ENCODE measurements around the gene STEAP3.

The STEAP3 gene

GRCh38 chr2:119225105-119225865 is 1.7 kb downstream of the STEAP3 start:
- no peak for DNase-seq (ENCODE audit: low read depth in 2 of 2)

GRCh38 chr2:119225926-119226325 is 2.3 kb downstream of the STEAP3 start:
- no peak for DNase-seq (ENCODE audit: low read depth in 2 of 2)

DNA sequence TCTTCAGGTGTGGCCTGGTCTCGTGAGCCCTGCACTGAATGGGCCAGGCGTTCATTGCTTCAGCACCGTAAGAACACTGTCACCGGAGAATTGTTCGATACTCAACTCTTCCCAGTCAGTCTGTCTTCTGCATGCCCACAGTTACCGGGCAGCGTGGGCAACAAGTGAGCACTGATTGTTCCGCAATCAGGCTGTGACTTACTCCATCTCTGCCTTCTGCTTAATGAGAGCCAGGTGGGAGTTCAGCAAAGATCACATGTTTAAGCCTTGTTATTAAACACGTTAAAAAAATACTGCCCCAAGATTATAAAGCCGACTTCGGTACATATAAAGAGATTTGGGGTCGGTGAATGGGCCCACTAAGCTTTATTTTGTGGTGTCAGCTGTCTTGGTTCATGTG is 3.7 kb downstream of the STEAP3 start:
- DNase-seq (ENCODE audit: low read depth in 2 of 2) = no peak

GRCh38 chr2:119228136-119228535 is 4.5 kb downstream of the STEAP3 start:
- no peak for DNase-seq (ENCODE audit: low read depth in 2 of 2)

GRCh38 chr2:119228964-119229363 is 5.3 kb downstream of the STEAP3 start:
- no peak for DNase-seq (ENCODE audit: low read depth in 2 of 2)

DNA sequence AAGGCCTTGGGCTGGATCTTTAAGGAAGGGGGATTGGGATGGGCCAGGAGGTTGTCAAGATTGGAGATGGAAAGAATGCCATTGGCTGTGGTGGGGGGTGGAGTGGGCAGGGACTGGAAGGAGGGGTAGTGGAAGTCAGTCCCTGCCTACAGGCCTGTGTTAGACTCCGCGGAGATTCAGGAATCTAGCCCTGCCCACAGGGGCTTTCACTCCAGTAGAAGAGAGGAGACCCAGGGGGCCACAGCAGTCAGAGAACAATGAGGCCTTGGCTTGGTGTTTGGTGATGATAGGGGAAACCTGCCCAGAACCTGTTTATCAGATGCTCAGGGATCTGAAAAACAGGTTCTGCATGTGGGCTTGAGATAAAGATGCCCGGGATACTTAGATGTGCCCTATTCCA is 6.1 kb downstream of the STEAP3 start:
- no peak for DNase-seq (ENCODE audit: low read depth in 2 of 2)

- DNase-seq (ENCODE audit: low read depth in 2 of 2) = no peak
Measured at GRCh38 chr2:119230219-119231185, 6.9 kb downstream of the STEAP3 start.

- DNase-seq (ENCODE audit: low read depth in 2 of 2) = no peak
Measured at GRCh38 chr2:119231975-119232665, 8.5 kb downstream of the STEAP3 start.

- no peak for DNase-seq (ENCODE audit: low read depth in 2 of 2)
Measured at GRCh38 chr2:119232666-119232993, 9.0 kb downstream of the STEAP3 start.

DNA sequence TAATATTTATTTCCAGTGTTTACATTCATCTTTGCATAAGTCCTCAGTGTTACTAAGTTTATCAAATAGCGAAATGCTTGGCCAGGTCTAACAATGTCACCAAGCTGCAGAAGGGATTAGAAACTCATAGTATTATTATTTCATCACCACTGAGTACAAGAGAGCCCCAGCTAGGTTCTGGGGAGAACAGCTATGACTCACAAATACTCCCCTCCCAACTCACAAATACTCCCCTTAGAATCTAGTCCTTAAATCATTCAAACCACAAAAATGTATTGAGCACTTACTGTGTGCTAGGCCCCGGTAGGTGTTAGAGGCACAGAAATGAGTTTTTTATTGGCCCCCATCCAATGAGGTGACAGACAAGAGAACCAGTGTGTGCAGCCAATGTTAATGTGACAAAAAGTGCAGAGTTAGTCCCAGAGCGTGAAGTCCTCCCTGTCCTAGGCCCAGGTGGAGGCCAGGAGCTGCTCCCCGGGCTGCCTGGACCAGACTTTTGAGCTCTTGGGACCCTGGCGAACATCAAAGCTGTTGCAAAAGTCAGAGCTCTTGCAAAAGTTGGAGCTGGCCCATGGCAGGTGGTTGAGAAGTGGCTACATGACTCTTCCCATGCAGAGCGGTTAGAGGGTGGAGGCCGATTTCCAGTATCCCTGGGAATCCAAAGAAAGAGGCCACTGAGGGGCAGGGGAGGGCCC is 9.8 kb downstream of the STEAP3 start:
- DNase-seq (ENCODE audit: low read depth in 2 of 2) = no peak

DNA sequence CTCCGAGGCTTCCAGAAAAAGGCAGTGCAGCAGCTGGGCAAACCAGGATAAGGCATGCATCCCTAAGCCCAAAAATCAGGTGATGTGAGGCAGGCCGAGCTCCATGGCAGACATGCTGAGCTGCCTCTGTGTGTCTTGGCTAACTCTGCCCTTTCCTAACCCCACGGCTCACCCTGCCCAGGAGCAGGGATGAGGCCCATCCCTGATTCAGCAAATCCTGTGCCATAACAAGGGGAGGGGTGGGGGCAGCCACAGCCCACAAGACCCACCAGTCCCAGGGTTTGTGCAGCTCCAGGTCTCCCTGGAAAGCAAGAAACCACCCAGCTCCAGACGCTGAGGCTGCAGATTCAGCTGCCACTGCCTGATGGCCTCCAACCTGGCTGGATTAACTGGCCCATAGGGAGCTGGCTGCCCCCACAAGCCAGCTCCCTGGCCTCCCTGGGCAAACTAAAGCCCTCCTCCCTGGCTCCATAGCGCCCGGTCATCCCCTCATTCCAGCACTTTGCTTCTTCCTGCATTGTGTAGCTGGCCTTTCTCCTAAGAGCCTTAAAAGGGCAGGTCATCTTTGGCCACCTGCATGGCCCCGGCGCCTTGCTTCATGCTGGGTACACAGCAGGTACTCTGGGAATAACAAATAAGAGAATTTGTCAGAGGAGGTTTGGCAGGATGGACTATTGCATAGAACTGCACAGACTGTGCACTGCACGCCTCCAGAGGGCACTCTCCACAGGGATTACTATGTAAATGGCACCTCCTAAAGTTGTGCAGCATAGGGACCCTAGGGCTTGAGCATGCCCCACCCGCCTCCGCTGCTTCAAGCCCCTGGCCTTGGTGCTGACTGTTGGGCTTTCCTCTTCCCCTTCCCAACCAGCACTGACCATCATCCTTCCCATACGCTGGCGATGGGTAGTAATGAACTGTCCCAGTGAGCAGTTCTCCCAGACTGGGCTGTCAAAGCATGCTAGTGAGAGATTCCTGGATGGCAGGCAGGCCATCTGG is 10.7 kb downstream of the STEAP3 start:
- no peak for DNase-seq (ENCODE audit: low read depth in 2 of 2)

DNA sequence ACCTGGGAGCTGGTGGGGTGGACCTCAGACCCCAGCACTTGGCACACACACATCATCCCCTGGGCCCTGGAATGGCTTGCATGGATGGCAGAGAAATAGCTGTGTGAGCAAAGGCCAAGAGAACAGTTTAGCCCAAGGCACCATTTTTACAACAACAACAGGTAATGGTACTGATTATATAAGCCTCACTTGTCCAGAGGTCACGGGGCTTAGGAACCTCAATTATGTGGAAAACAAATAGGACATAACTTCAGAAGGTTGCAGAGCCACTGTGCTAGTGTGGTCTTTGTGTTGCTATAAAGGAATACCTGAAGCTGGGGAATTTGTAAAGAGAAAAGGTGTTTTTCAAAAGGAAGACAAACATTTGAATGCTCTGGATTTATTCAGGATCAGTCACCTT is 13.2 kb downstream of the STEAP3 start:
- DNase-seq (ENCODE audit: low read depth in 2 of 2) = no peak

DNA sequence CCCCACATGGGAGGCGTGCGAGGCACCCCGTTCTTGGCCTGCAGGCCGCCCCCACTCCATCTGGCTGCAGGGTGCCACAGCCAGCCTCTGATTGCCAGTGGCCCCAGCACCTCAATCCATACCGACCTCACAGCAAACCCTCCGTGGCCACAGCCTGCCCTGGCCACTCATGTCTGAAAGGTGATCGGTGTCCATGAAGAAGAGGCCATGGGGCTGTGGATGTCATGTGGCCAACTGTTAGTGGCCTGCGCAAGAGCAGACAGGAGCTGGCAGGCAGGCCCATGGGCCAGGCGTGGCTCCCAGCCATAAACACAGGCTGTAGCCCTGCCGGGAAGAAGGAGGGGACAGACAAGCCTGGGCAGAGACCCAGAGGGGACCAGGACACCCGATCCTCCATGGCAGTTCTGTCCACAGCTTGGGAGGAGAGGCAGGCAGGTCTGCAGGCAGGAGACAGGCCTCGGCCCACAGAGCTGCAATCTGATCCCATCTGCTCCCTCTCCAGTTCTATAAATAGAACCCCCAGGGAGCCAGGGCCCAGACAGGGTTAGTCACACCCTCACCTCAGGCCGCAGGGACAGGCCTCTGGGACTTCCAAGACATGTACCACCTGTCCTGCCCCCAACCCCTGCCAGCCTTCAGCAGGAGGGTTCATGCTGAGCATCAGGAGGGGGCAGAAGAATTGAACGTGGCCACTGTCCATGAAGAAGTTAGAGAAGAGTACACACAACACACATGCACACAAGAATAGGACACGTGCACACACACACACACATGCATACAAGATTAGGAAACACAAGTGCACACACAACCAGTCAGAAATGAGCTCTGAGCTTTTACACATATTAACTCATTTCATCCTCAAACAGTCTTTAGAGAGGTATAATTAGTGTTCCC is 16.9 kb downstream of the STEAP3 start:
- DNase-seq (ENCODE audit: low read depth in 2 of 2) = no peak

DNA sequence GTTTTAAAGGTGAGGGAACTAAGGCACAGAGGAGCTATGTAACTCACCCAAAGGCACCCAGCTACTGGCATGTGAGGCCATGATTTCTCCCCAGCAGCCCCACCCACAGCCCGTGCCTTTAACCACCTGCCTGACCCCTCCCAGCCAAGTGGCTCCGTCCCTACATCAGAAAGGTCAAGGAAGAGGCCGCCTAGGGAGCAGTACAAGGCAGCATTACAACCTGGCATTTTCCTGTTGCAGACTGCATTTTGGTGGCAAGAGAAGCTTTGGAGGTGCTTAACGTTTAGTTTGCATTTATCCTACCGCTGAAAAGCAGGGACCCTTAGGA is 17.5 kb downstream of the STEAP3 start:
- DNase-seq (ENCODE audit: low read depth in 2 of 2) = no peak

- DNase-seq (ENCODE audit: low read depth in 2 of 2) = no peak
Measured at GRCh38 chr2:119242276-119243119, 18.9 kb downstream of the STEAP3 start.

- no peak for DNase-seq (ENCODE audit: low read depth in 2 of 2)
Measured at GRCh38 chr2:119243621-119244020, 20.0 kb downstream of the STEAP3 start.

- no peak for DNase-seq (ENCODE audit: low read depth in 2 of 2)
Measured at GRCh38 chr2:119245076-119245840, 21.6 kb downstream of the STEAP3 start.

DNA sequence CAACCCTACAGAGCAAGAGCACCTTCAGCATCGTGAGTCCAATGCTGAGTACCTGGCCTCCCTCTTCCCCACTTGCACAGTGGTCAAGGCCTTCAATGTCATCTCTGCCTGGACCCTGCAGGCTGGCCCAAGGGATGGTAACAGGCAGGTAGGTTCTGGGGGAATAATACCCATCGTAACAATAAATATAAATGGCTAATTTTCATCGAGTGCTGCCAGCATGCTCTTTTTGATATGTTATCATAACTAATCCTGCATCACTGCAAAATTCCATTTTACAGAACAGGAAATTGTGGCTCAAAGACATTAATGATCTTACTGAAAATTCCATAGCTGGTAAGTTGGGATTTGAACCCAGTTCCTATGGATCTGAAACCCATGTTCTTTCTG is 22.2 kb downstream of the STEAP3 start:
- no peak for DNase-seq (ENCODE audit: low read depth in 2 of 2)
